Measurements from ENCODE around the gene KRTAP12-1.

DNA sequence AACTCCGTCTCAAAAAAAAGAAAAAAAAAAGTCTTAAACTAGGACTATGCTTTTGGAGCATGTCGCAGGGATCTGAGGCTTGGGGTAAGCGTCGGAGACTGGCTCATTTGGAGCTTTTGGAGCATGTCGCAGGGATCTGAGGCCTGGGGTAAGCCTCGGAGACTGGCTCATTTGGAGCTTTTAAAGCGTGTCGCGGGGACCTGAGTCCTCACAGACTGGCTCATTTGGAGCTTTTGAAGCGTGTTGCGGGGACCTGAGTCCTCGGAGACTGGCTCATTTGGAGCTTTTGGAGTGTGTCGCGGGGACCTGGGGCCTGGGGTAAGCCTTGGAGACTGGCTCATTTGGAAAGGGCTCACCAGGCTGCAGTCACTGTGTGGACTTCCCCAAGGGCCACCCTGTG lies 43.0 kb upstream of the KRTAP12-1 start:
- TF ChIP-seq, protein P1, sequence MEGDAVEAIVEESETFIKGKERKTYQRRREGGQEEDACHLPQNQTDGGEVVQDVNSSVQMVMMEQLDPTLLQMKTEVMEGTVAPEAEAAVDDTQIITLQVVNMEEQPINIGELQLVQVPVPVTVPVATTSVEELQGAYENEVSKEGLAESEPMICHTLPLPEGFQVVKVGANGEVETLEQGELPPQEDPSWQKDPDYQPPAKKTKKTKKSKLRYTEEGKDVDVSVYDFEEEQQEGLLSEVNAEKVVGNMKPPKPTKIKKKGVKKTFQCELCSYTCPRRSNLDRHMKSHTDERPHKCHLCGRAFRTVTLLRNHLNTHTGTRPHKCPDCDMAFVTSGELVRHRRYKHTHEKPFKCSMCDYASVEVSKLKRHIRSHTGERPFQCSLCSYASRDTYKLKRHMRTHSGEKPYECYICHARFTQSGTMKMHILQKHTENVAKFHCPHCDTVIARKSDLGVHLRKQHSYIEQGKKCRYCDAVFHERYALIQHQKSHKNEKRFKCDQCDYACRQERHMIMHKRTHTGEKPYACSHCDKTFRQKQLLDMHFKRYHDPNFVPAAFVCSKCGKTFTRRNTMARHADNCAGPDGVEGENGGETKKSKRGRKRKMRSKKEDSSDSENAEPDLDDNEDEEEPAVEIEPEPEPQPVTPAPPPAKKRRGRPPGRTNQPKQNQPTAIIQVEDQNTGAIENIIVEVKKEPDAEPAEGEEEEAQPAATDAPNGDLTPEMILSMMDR (IDR thresholded peaks at IDR 0.05; ENCODE audit: poor library complexity), result no peak
- no peak for TF ChIP-seq EZH2 (IDR thresholded peaks at IDR 0.05; ENCODE audit: borderline replicate concordance)
